Skeletal muscle tissue (tissue), 4 donors: ENCODE results near the gene UBE2Q1. TPM values are rescaled to one million over a fixed set of nuclear protein-coding genes. Genes with fewer than 3 reads are reported as not detected.
A peak's percentile ranks its signal among the peaks of the same experiment; 100 is the strongest.

Experiments used
- H3K27ac ChIP-seq: one replicate; pipeline ENCODE4 v1.7.0; 2013; ENCODE audit warnings: mild to moderate bottlenecking, low read depth, low read length, inconsistent platforms
- H3K27me3 ChIP-seq, 3 donors: one replicate each; pipeline ENCODE4 v1.7.0; 2013; ENCODE audit warnings: low read length in 3 of 3; ENCODE audit not compliant: control insufficient read depth in 3 of 3, insufficient read depth in 3 of 3
- H3K36me3 ChIP-seq, 3 donors: one replicate each; pipeline ENCODE4 v1.7.0; 2013; ENCODE audit warnings: low read length in 3 of 3; ENCODE audit not compliant: control insufficient read depth in 3 of 3, insufficient read depth in 3 of 3
- H3K4me1 ChIP-seq, 3 donors: one replicate each; pipeline ENCODE4 v1.7.0; 2013; ENCODE audit warnings: low read length in 3 of 3, mild to moderate bottlenecking in 3 of 3; ENCODE audit not compliant: control insufficient read depth in 3 of 3, insufficient read depth in 3 of 3
- H3K4me3 ChIP-seq, 3 donors: one replicate each; pipeline ENCODE4 v1.7.0; 2013; ENCODE audit warnings: low read length in 3 of 3
- H3K9ac ChIP-seq, 3 donors: one replicate each; pipeline ENCODE4 v1.7.0; 2013; ENCODE audit warnings: low read length in 3 of 3, mild to moderate bottlenecking in 3 of 3, moderate library complexity in 2 of 3, low read depth in 1 of 3
- H3K9me3 ChIP-seq, 3 donors: one replicate each; pipeline ENCODE4 v1.7.0; 2013; ENCODE audit warnings: low read length in 3 of 3; ENCODE audit not compliant: control insufficient read depth in 3 of 3
- total RNA-seq: library from RNA; depleted of rRNA; stranded (reverse); fragments of >200 nt; gene quantifications from one replicate; pipeline ENCODE4 v1.2.3, GENCODE V29; 2014
- donor health status: Osteomylitis.

UBE2Q1 gene
- total RNA-seq, 1 donor from 2014 or later, result 15.1 TPM

GRCh38 chr1:154553056-154554030, 5.1 kb downstream of the UBE2Q1 start:
- H3K27me3 ChIP-seq, result no peaks in the 10 kb centered on the region

GRCh38 chr1:154552036-154552435, 6.4 kb downstream of the UBE2Q1 start:
- Histone ChIP-seq H3K4me1 (peaks cover 20 to 29% (median 26%) of the 10 kb centered on the region in 3 donors), H3K9ac (no peak overlapping the region), H3K27me3 (no peaks in the 10 kb centered on the region), H3K9me3 (no peaks in the 10 kb centered on the region), H3K27ac (no peak overlapping the region), H3K4me3 (no peak overlapping the region), H3K36me3 (peaks cover 61 to 70% (median 66%) of the 10 kb centered on the region in 3 donors)

More at GRCh38 chr1:154553056-154554030, 5.1 kb downstream of the UBE2Q1 start:
- Histone ChIP-seq H3K9me3 (no peaks in the 10 kb centered on the region), H3K4me3 (no peak overlapping the region), H3K9ac (peak overlapping the region in 1 of 3 donors; percentile 40), H3K27ac (peak overlapping the region; percentile 12), H3K4me1 (peaks cover 30 to 38% (median 32%) of the 10 kb centered on the region in 3 donors), H3K36me3 (peaks cover 61 to 70% (median 66%) of the 10 kb centered on the region in 3 donors)

GRCh38 chr1:154551474-154551873, 7.0 kb downstream of the UBE2Q1 start:
- Histone ChIP-seq H3K9ac (no peak overlapping the region), H3K9me3 (no peaks in the 10 kb centered on the region), H3K4me3 (no peak overlapping the region), H3K36me3 (peaks cover 61 to 70% (median 66%) of the 10 kb centered on the region in 3 donors), H3K27me3 (no peaks in the 10 kb centered on the region), H3K4me1 (peaks cover 15 to 24% (median 21%) of the 10 kb centered on the region in 3 donors), H3K27ac (no peak overlapping the region)

- Histone ChIP-seq H3K27ac (no peak overlapping the region), H3K9me3 (no peaks in the 10 kb centered on the region), H3K4me1 (peaks cover 9 to 18% (median 16%) of the 10 kb centered on the region in 3 donors), H3K27me3 (no peaks in the 10 kb centered on the region), H3K4me3 (no peak overlapping the region), H3K36me3 (peaks cover 59 to 69% (median 66%) of the 10 kb centered on the region in 3 donors), H3K9ac (no peak overlapping the region)
Observed at GRCh38 chr1:154550657-154551056, 7.8 kb downstream of the UBE2Q1 start.

- Histone ChIP-seq H3K9me3 (no peaks in the 10 kb centered on the region), H3K9ac (no peak overlapping the region), H3K4me3 (no peak overlapping the region), H3K27ac (no peak overlapping the region), H3K4me1 (peaks cover 9 to 18% (median 16%) of the 10 kb centered on the region in 3 donors), H3K27me3 (no peaks in the 10 kb centered on the region), H3K36me3 (peaks cover 53 to 63% (median 60%) of the 10 kb centered on the region in 3 donors)
Observed at GRCh38 chr1:154550070-154550469, 8.4 kb downstream of the UBE2Q1 start.

- Histone ChIP-seq H3K27ac (no peak overlapping the region), H3K36me3 (peaks cover 46 to 55% (median 52%) of the 10 kb centered on the region in 3 donors), H3K9me3 (no peaks in the 10 kb centered on the region), H3K4me3 (no peak overlapping the region), H3K4me1 (peaks cover 9 to 16% (median 13%) of the 10 kb centered on the region in 3 donors), H3K27me3 (peaks cover 0 to 5% (median 0%) of the 10 kb centered on the region in 3 donors), H3K9ac (no peak overlapping the region)
Observed at GRCh38 chr1:154549202-154549770, 9.2 kb downstream of the UBE2Q1 start.

- H3K9ac ChIP-seq, result no peak overlapping the region
- H3K27ac ChIP-seq, result no peak overlapping the region
- H3K4me3 ChIP-seq, result no peak overlapping the region
- H3K4me1 ChIP-seq, result peaks cover 1 to 5% (median 1%) of the 10 kb centered on the region in 3 donors
- peaks cover 40 to 43% (median 41%) of the 10 kb centered on the region in 3 donors for H3K36me3 ChIP-seq
- H3K27me3 ChIP-seq, result peaks cover 0 to 11% (median 4%) of the 10 kb centered on the region in 3 donors
- no peaks in the 10 kb centered on the region for H3K9me3 ChIP-seq
Observed at GRCh38 chr1:154548028-154548427, 10.4 kb downstream of the UBE2Q1 start.

GRCh38 chr1:154547105-154547732, 11.2 kb downstream of the UBE2Q1 start:
- H3K9ac ChIP-seq, result no peak overlapping the region
- H3K27ac ChIP-seq, result no peak overlapping the region
- no peak overlapping the region for H3K4me3 ChIP-seq
- H3K36me3 ChIP-seq, result peaks cover 31 to 35% (median 33%) of the 10 kb centered on the region in 3 donors
- peaks cover 0 to 11% (median 4%) of the 10 kb centered on the region in 3 donors for H3K27me3 ChIP-seq
- peaks cover 0 to 3% (median 0%) of the 10 kb centered on the region in 3 donors for H3K4me1 ChIP-seq
- H3K9me3 ChIP-seq, result no peaks in the 10 kb centered on the region

GRCh38 chr1:154546264-154547063, 12.0 kb downstream of the UBE2Q1 start:
- Histone ChIP-seq H3K27ac (no peak overlapping the region), H3K9ac (no peak overlapping the region), H3K36me3 (peaks cover 24 to 27% (median 25%) of the 10 kb centered on the region in 3 donors), H3K27me3 (peaks cover 0 to 11% (median 4%) of the 10 kb centered on the region in 3 donors), H3K4me3 (no peak overlapping the region), H3K4me1 (peaks cover 0 to 3% (median 0%) of the 10 kb centered on the region in 3 donors), H3K9me3 (no peaks in the 10 kb centered on the region)
